HepG2 (cell line): Measurements from ENCODE around the gene HIC1. TPM values are rescaled to one million over a fixed set of nuclear protein-coding genes. Genes with fewer than 3 reads are reported as not detected.
A peak's percentile ranks its signal among the peaks of the same experiment; 100 is the strongest.

Experiments used
- CBFB ChIP-seq: sonication (generic); formaldehyde crosslinking; IDR thresholded peaks from 2 replicates; pipeline ENCODE4 v1.4.0; 2020; ENCODE audit warnings: missing genetic modification reagents
- CREM ChIP-seq, 2 experiments: sonication (generic) in 1 of 2; formaldehyde crosslinking in 1 of 2; IDR thresholded peaks; 2 replicates each; pipeline versions ENCODE4 v1.4.0 to v1.6.1; 2016 to 2020; ENCODE audit warnings: antibody characterized with exemption in 1 of 2, mild to moderate bottlenecking in 1 of 2, missing genetic modification reagents in 1 of 2
- CSRNP1 ChIP-seq: sonication (generic); formaldehyde crosslinking; IDR thresholded peaks from 2 replicates; pipeline ENCODE4 v1.8.1; 2023; ENCODE audit warnings: mild to moderate bottlenecking, missing genetic modification reagents
- ELK4 ChIP-seq: sonication (generic); formaldehyde crosslinking; IDR thresholded peaks from 2 replicates; pipeline ENCODE4 v1.9.0; 2021; ENCODE audit warnings: missing genetic modification reagents, borderline replicate concordance
- IRX3 ChIP-seq: sonication (generic); formaldehyde crosslinking; IDR thresholded peaks from 2 replicates; pipeline ENCODE4 v1.8.1; 2023; ENCODE audit warnings: mild to moderate bottlenecking, low read depth, missing genetic modification reagents, borderline replicate concordance
- JDP2 ChIP-seq: sonication (generic); formaldehyde crosslinking; IDR thresholded peaks from 2 replicates; pipeline ENCODE4 v1.8.1; 2022; ENCODE audit warnings: missing genetic modification reagents, borderline replicate concordance
- KLF11 ChIP-seq: IDR thresholded peaks from 2 replicates; pipeline ENCODE4 v1.6.1; 2016; ENCODE audit warnings: missing compliant biosample characterization
- LCORL ChIP-seq, 2 experiments: fragments of 450-650 bp in 1 of 2; sonication (generic) in 1 of 2; formaldehyde crosslinking in 1 of 2; IDR thresholded peaks; 2 replicates each; pipeline versions ENCODE4 v1.5.0 to v1.6.1; 2017 to 2020; ENCODE audit warnings: antibody characterized with exemption in 1 of 2, missing genetic modification reagents in 1 of 2
- MED8 ChIP-seq: sonication (generic); formaldehyde crosslinking; IDR thresholded peaks from 2 replicates; pipeline ENCODE4 v1.8.1; 2023; ENCODE audit warnings: mild to moderate bottlenecking, missing genetic modification reagents; ENCODE audit not compliant: insufficient replicate concordance
- NFATC3 ChIP-seq: sonication (generic); formaldehyde crosslinking; IDR thresholded peaks from 2 replicates; pipeline ENCODE4 v1.5.1; 2020; ENCODE audit warnings: mild to moderate bottlenecking, missing genetic modification reagents
- PAXIP1 ChIP-seq: sonication (generic); formaldehyde crosslinking; conservative IDR thresholded peaks from 2 replicates; pipeline ENCODE4 v1.4.0; 2020; ENCODE audit warnings: mild to moderate bottlenecking, missing genetic modification reagents, moderate library complexity
- PCBP1 ChIP-seq: fragments of 200-400 bp; formaldehyde crosslinking; IDR thresholded peaks from 2 replicates; pipeline ENCODE4 v1.6.1; 2017; ENCODE audit warnings: mild to moderate bottlenecking, low read depth, low read length, borderline replicate concordance
- REL ChIP-seq: sonication (generic); formaldehyde crosslinking; conservative IDR thresholded peaks from 2 replicates; pipeline ENCODE4 v1.8.0; 2022; ENCODE audit warnings: mild to moderate bottlenecking, missing genetic modification reagents, moderate library complexity
- RFX5 ChIP-seq: IDR thresholded peaks from 2 replicates; pipeline ENCODE4 v1.6.1; 2011; ENCODE audit warnings: low read depth, low read length, improper control_type of control experiment
- SRSF4 ChIP-seq: fragments of 200-400 bp; formaldehyde crosslinking; IDR thresholded peaks from one replicate; pipeline ENCODE4 v1.6.1; 2018; ENCODE audit warnings: mild to moderate bottlenecking, low read depth, low read length, moderate library complexity; ENCODE audit not compliant: poor library complexity, severe bottlenecking
- TAF1 ChIP-seq: sonication (generic); formaldehyde crosslinking; IDR thresholded peaks from 2 replicates; pipeline ENCODE4 v1.4.0; 2020; ENCODE audit warnings: missing genetic modification reagents
- ZC3H13 ChIP-seq: sonication (generic); formaldehyde crosslinking; IDR thresholded peaks from 2 replicates; pipeline ENCODE4 v1.8.1; 2023; ENCODE audit warnings: mild to moderate bottlenecking, missing genetic modification reagents, moderate library complexity
- ZFP36L1 ChIP-seq: sonication (generic); formaldehyde crosslinking; IDR thresholded peaks from 2 replicates; pipeline ENCODE4 v1.8.0; 2022; ENCODE audit warnings: mild to moderate bottlenecking, missing genetic modification reagents, moderate library complexity
- ZNF124 ChIP-seq: sonication (generic); formaldehyde crosslinking; IDR thresholded peaks from 2 replicates; pipeline ENCODE4 v1.4.0; 2020; ENCODE audit warnings: missing genetic modification reagents
- ZNF3 ChIP-seq: IDR thresholded peaks from 2 replicates; pipeline ENCODE4 v1.7.0; 2017; ENCODE audit warnings: inconsistent platforms
- ZNF558 ChIP-seq: sonication (generic); formaldehyde crosslinking; IDR thresholded peaks from 2 replicates; pipeline ENCODE4 v1.9.0; 2022; ENCODE audit warnings: mild to moderate bottlenecking, missing genetic modification reagents, borderline replicate concordance
- ZSCAN22 ChIP-seq: sonication (generic); formaldehyde crosslinking; IDR thresholded peaks from 2 replicates; pipeline ENCODE4 v1.4.0; 2020; ENCODE audit warnings: mild to moderate bottlenecking, missing genetic modification reagents
- polyA plus RNA-seq, 8 experiments: library from polyadenylated mRNA; depleted of rRNA in 3 of 8; stranded (reverse) in 7 of 8; unstranded in 1 of 8; fragments of >200 nt; fragmentation: Illumina TruSeq in 4 of 8; extraction: Trizol in 4 of 8; gene quantifications; 2 replicates each; pipeline versions ENCODE4 v1.2.1 to v1.2.3, GENCODE V29; 2011 to 2016; ENCODE audit warnings: low read depth in 4 of 8, missing spikeins in 1 of 8, mixed read lengths in 1 of 8; ENCODE audit not compliant: insufficient read depth in 1 of 8
- total RNA-seq, 5 experiments: library from RNA; depleted of rRNA; stranded (reverse); fragments of >200 nt; fragmentation: Illumina TruSeq; extraction: Trizol; gene quantifications; 2 replicates each; pipeline ENCODE4 v1.2.3, GENCODE V29; 2016; ENCODE audit warnings: low read depth in 1 of 5

HIC1 gene
- total and polyA plus RNA-seq, 2 of the 13 experiments (the other 11 are each of a cell fraction or from before 2014, with no cell fraction given) = 0.04 to 0.31 TPM

- TF ChIP-seq PAXIP1 (CRISPR knock-in tag) (peak; percentile 27; the same call in 1 of the 2 replicates), CBFB (CRISPR knock-in tag) (peak; percentile 70; the same call in 1 of the 2 replicates), CREM (IDR thresholded peaks at IDR 0.05) (peak; percentile 80), CREM (CRISPR knock-in tag; IDR thresholded peaks at IDR 0.05) (peak; percentile 22; the same call in 1 of the 2 replicates), TAF1 (CRISPR knock-in tag) (peak; percentile 94), MED8 (no peak), SRSF4 (no peak), RFX5 (no peak), ELK4 (CRISPR knock-in tag) (no peak; the same call in 1 of the 2 replicates), ZC3H13 (CRISPR knock-in tag) (peak; percentile 78; the same call in 1 of the 2 replicates), ZNF558 (CRISPR knock-in tag) (no peak; the same call in 1 of the 2 replicates), CSRNP1 (no peak), ZSCAN22 (CRISPR knock-in tag) (no peak; the same call in 1 of the 2 replicates), REL (CRISPR knock-in tag) (no peak), KLF11 (no peak), IRX3 (no peak; the same call in 1 of the 2 replicates), NFATC3 (CRISPR knock-in tag) (no peak), ZNF3 (CRISPR knock-in tag) (no peak), ZFP36L1 (no peak), JDP2 (CRISPR knock-in tag) (no peak), PCBP1 (no peak), LCORL (IDR thresholded peaks at IDR 0.05) (no peak), LCORL (CRISPR knock-in tag; IDR thresholded peaks at IDR 0.05) (peak; percentile 75; the same call in 1 of the 2 replicates), ZNF124 (peak; percentile 67; the same call in 1 of the 2 replicates)
Observed at GRCh38 chr17:2041561-2042389, 13.1 kb upstream of the HIC1 start, which contains the start of gene OVCA2 (continued).
